IMR-90 (cell line): ENCODE data around the gene MDM1. TPM values are rescaled to one million over a fixed set of nuclear protein-coding genes. Genes with fewer than 3 reads are reported as not detected.

Experiments used
- CEBPB ChIP-seq: IDR thresholded peaks from 2 replicates; pipeline ENCODE4 v1.6.1; 2012; ENCODE audit warnings: low read depth, low read length, improper control_type of control experiment
- ELK1 ChIP-seq: fragments of 150-350 bp; IDR thresholded peaks from 2 replicates; pipeline ENCODE4 v1.6.1; 2016; ENCODE audit warnings: low read depth, mild to moderate bottlenecking, low read length, moderate library complexity, borderline replicate concordance
- RCOR1 ChIP-seq: IDR thresholded peaks from 2 replicates; pipeline ENCODE4 v1.6.1; 2012; ENCODE audit warnings: mild to moderate bottlenecking, low read length, improper control_type of control experiment; ENCODE audit not compliant: insufficient replicate concordance
- polyA plus RNA-seq, 3 experiments: library from polyadenylated mRNA; depleted of rRNA; stranded (reverse); fragments of >200 nt; gene quantifications; 2 replicates each; pipeline ENCODE4 v1.2.3, GENCODE V29; 2012; ENCODE audit warnings: low replicate concordance in 1 of 3
- total RNA-seq: library from RNA; depleted of rRNA; stranded (reverse); fragments of >200 nt; gene quantifications from 2 replicates; pipeline ENCODE4 v1.2.3, GENCODE V29; 2012

MDM1 gene
- total and polyA plus RNA-seq, 2 of the 4 experiments (the other 2 are of a cell fraction): 5.6 to 5.7 TPM

- TF ChIP-seq ELK1: no peak
- TF ChIP-seq CEBPB: peak; percentile 79
- TF ChIP-seq RCOR1: peak; percentile 28
Observed at GRCh38 chr12:68364893-68365725, 32.9 kb upstream of the MDM1 start (continued).
